ENCODE data around the gene STRN3.
A peak's percentile ranks its signal among the peaks of the same experiment; 100 is the strongest.
"Not testable (repeated sequence)": the region's sequence is repeated elsewhere in the genome, so short reads cannot be mapped to it uniquely, and the experiment has no call there.

STRN3 gene

GRCh38 chr14:30967364-30968098 lies 58.6 kb downstream of the STRN3 start:
- not testable (repeated sequence) for DNase-seq

- DNase-seq, result no peak
These were observed 59.5 kb downstream of the STRN3 start for GRCh38 chr14:30966415-30967363.

GRCh38 chr14:30965861-30966260 lies 60.3 kb downstream of the STRN3 start:
- not testable (repeated sequence) for DNase-seq

DNA sequence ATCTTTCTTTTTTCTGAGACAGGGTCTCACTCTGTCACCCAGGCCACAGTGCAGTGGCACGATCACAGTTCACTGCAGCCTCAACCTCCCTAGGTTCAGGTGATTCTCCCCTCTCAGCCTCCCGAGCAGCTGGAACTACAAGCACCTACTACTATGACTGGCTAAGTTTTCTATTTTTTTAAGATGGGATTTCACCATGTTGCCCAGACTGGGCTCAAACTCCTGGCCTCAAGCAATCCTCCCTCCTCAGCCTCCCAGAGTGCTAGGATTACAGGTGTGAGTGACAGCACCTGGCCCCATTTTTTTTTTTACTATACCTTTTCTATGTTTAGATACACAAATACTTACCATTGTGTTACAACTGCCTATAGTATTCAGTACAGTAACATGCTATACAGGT lies 63.6 kb downstream of the STRN3 start:
- DNase-seq, result not testable (repeated sequence)

DNA sequence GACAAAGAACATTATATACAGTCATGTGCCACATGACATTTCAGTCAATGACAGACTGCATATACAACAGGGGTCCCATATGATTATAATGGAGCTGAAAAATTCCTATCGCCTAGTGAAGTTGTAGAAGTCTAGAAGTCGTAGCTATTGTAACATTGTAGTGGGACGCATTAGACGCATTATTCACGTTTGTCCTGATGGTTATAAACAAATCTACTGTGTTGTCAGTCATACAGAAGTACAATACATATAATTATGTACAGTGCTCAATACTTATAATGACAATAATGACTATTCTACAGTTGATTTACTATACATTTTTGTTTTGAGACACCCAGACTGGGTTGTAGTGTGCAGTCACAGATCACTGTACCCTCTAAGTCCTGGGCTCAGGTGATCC lies 64.8 kb downstream of the STRN3 start:
- no peak for DNase-seq

GRCh38 chr14:30960216-30960615 lies 66.0 kb downstream of the STRN3 start:
- no peak for DNase-seq

DNA sequence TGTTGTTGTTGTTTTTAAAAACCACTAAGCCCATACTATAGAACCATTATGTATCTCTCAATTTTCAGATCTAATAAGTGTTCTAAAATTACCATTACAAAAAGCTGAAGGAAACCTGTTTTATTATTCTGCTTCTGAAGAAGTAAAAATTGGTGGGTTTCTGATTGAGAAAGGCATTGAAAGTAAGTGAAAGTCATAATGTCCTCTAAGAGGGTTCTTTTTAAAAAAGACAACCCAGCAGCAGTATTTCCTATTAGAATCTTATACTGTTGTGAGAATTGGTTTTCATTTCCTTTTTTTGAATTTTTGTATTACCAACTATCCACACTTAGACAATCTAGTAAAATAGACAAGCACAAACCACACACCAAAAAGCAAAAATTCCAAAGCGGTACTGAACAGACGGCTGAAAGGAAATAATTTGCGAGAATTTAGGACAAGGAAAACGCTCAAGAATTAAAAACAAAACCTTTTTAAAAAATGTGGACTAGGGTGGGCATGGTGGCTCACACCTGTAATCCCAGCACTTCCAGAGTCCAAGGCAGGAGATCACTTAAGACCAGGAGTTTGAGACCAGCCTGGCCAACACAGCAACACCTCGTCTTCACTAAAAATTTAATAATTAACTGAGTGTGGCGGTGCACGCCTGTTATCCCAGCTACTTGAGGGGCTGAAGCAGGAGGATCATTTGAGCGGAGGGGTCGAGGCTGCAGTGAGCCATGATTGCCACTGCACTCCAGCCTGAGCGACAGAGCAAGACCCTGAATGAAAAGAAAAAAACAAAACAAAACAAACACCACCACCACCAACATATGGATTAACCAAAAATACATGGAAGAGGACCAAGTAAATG lies 67.4 kb downstream of the STRN3 start:
- DNase-seq, result no peak

- DNase-seq, result no peak
These were observed 68.3 kb downstream of the STRN3 start for GRCh38 chr14:30957813-30958370.

- DNase-seq, result no peak
These were observed 76.5 kb downstream of the STRN3 start for GRCh38 chr14:30949651-30950050.

DNA sequence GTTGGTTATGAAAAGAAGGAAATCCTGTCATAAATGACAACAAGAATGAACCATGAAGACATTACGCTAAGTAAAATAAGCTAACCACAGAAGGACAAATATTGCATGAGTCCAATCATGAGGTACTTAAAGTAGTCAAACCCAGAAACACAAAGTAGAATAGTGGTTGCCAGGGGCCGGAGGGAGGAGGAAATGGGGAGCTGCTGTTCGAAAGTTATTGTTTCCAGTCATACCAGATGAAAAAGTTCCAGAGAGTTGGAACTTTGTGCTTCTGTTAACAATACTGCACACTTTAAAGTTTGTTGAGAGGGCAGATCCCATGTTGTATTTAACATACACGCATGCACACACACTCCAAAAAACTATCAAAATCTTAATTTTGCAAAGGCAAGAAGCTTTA lies 82.5 kb downstream of the STRN3 start:
- no peak for DNase-seq

DNA sequence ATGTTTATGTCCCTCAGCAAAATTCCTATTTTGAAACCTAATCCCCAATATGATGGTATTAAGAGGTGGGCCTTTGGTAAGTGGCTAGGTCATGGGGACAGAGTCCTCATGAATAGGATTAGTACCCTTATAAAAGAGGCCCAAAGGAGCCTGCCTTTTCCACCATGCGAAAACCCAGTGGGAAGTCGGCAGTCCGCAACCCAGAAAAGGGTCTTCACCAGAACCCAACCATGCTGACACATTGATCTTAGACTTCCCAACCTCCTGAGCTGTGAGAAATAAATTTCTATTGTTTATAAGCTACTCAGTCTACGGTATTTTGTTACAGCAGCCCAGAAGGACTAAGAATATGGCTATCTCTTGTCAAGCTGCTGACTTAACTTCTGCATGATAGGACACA lies 85.3 kb downstream of the STRN3 start:
- DNase-seq, result peak in 1 of 6 experiments; percentile 0

DNA sequence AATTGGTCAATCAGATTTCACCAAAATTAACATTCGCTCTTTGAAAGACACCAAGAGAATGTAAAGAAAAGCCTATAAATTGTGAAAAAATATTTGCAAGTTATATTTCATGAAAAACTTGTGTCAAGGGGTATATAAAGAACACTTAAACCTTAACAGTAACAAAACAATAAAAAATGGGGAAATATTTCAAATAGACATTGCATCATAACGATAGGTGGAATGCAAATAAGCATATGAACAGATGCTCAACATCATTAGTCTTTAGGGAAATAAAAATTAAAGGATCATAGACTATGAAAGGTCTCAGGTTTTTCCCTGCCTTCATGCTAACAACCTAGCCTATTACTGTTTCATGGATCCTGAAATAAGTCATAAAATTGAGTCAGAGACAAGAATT lies 87.6 kb downstream of the STRN3 start:
- DNase-seq, result no peak

GRCh38 chr14:30935445-30935844 lies 90.7 kb downstream of the STRN3 start:
- no peak for DNase-seq

GRCh38 chr14:30933937-30934336 lies 92.2 kb downstream of the STRN3 start:
- not testable (repeated sequence) for DNase-seq

DNA sequence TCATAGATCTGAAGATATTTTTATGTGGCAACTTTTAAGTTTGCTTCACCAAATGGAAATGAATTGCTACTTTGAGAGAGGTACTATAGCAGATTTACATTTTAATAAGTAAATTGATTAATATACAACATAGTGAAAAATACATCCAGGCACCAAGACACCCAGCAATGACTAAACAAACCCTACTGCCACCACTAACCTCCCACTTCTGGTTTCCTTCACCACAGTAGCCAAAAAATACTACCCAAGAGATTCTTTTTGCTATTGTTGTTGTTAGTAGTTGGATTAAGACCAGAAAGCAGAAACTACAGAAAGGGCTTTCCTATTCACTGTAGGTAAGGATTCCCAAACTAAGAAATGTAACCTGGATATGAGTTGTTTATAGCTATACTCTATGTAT lies 97.7 kb downstream of the STRN3 start:
- DNase-seq, result no peak

- no peak for DNase-seq
These were observed 100.9 kb downstream of the STRN3 start for GRCh38 chr14:30925254-30925653.

GRCh38 chr14:30921788-30922187 lies 104.4 kb downstream of the STRN3 start:
- DNase-seq, result no peak

DNA sequence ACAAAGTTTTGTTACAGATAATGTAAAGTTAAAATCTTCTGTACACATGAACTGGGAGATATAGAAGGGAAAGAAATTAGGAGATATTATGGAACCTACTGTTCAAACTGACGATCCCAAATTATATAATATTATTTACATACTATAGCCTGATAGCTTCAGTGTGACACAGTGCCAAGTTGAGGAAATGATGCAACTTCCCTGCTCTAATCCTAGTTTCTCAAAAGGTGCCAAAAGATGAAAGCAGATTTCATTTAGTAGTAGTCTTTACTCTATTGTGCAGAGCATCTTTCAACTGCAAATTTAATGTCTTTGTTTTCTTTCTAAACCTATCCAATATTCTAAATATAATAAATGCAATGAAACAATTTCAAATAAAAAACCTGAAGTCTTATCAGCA lies 104.9 kb downstream of the STRN3 start:
- DNase-seq, result no peak

DNA sequence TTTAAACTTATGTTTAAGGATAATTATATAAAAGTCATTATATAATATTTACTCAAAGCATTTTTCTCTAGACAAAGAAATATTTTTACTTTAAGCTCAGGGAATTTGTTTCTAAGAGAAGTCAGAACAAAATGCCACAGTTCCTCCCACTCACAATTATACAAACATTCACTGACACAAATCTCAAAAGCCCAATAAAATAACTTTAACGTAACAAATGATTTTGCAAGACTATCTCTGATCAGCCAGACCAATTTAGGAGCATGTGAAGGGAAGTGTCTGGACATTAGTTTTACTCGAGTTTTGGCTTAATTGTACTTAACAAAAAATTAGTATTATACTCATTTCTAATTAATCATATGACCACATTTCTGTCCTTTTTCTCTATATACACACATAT lies 110.6 kb downstream of the STRN3 start:
- no peak for DNase-seq

DNA sequence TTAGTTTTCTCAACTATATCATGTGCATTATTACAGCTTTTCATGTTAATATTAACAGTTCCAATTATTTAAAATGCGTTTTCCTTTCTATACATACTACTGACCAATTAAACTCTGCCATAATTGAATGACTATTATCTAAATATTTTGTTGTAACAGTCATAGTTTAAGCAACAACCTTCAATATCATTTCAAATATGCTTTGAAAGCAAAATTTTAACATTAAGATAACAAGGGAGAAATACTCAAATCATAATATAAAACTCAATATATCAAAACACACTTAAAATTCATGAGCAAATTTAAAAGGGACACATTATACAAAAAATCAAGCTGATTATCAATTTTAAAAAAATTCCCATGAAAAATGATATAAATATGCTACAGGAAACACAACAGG lies 111.4 kb downstream of the STRN3 start:
- DNase-seq, result no peak

DNA sequence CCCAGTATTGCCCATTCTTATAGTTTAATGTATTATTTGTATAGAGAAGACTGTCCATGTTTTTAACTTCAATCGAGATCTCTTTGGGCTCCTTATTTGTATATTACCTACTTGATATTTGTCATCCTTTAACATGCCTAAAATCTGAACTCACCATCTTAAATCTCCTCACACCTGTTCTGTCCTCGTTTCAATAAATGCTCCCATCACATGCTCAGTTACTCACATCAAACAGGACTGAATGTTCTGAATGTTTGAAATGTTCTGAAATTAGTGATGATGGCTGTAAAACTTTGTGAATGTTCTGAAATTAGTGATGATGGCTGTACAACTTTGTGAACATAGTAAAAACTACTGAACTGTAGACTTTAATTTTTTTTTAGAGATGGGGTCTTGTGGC lies 117.4 kb downstream of the STRN3 start:
- DNase-seq, result no peak

DNA sequence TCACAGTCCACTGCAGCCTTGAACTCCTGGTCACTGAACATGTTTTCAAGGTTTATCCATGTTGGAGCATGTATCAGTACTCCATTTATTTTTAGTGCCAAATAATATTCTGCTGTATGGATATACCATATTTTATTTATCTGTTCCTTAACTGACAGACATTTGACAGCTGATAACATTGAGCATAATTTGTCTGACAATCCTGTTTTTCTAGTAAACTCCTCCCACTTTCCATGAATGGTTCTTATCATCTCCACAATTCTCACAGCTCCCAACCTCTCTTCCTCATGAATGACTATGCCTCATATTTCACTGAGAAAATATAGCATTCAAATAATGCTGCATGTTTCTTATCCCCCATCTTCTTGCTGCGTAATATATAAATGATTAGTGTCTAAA lies 118.5 kb downstream of the STRN3 start:
- DNase-seq, result no peak
